Activated CD8-positive, alpha-beta memory T cell treated with anti-CD3 and anti-CD28 coated beads, Interleukin-2, amount 50 U/mL, for 4 hours (primary cell): ENCODE results near the gene CFAP58.
A peak's percentile ranks its signal among the peaks of the same experiment; 100 is the strongest.

Experiments
- DNase-seq: peaks from one replicate; pipeline ENCODE4 v3.0.0-alpha.2; 2020

The CFAP58 gene

GRCh38 chr10:104337521-104337984 lies 16.1 kb upstream of the CFAP58 start:
- DNase-seq: no peak

- DNase-seq: peak; percentile 70
These were observed 15.5 kb upstream of the CFAP58 start, which contains the start of gene ITPRIP for GRCh38 chr10:104337985-104338735. Gene ITPRIP (minus strand): TSS chr10:104338465. CDS start chr10:104316051, 22,414 bp downstream.

GRCh38 chr10:104339469-104340110 lies 14.0 kb upstream of the CFAP58 start:
- DNase-seq: no peak

GRCh38 chr10:104340111-104340526 lies 13.5 kb upstream of the CFAP58 start:
- DNase-seq: no peak

- no peak for DNase-seq
These were observed 13.0 kb upstream of the CFAP58 start for GRCh38 chr10:104340641-104341040.

- no peak for DNase-seq
These were observed 10.7 kb upstream of the CFAP58 start for GRCh38 chr10:104342941-104343411.

GRCh38 chr10:104344219-104344618 lies 9.4 kb upstream of the CFAP58 start:
- DNase-seq: no peak

- no peak for DNase-seq
These were observed 8.1 kb upstream of the CFAP58 start for GRCh38 chr10:104345515-104345914.

GRCh38 chr10:104345941-104346340 lies 7.7 kb upstream of the CFAP58 start:
- DNase-seq: no peak

- no peak for DNase-seq
These were observed 6.2 kb upstream of the CFAP58 start for GRCh38 chr10:104347295-104348045.

- DNase-seq: no peak
These were observed 5.0 kb upstream of the CFAP58 start for GRCh38 chr10:104348601-104349000.

GRCh38 chr10:104349623-104350126 lies 4.0 kb upstream of the CFAP58 start:
- DNase-seq: no peak

GRCh38 chr10:104350127-104350635 lies 3.5 kb upstream of the CFAP58 start:
- DNase-seq: no peak

GRCh38 chr10:104351061-104351702 lies 2.5 kb upstream of the CFAP58 start:
- DNase-seq: no peak

- DNase-seq: no peak
These were observed 1.7 kb upstream of the CFAP58 start for GRCh38 chr10:104351919-104352318.

GRCh38 chr10:104359811-104360210 lies 6.2 kb downstream of the CFAP58 start:
- no peak for DNase-seq

- DNase-seq: no peak
These were observed 14.3 kb downstream of the CFAP58 start for GRCh38 chr10:104367904-104368303.

- DNase-seq: no peak
These were observed 14.7 kb downstream of the CFAP58 start for GRCh38 chr10:104368381-104368780.

- DNase-seq: no peak
These were observed 18.1 kb downstream of the CFAP58 start for GRCh38 chr10:104371753-104372152.

- no peak for DNase-seq
These were observed 21.0 kb downstream of the CFAP58 start for GRCh38 chr10:104374591-104374990.

GRCh38 chr10:104376784-104377300 lies 23.2 kb downstream of the CFAP58 start:
- no peak for DNase-seq

- no peak for DNase-seq
These were observed 26.7 kb downstream of the CFAP58 start for GRCh38 chr10:104380336-104380735.
